Mesothelial cell of epicardium (in vitro differentiated cells): ENCODE measurements around the gene TMEM52. TPM values are rescaled to one million over a fixed set of nuclear protein-coding genes. Genes with fewer than 3 reads are reported as not detected.

Experiments
- DNase-seq, 2 experiments: peaks; one replicate each; pipeline ENCODE4 v3.0.0; 2021; ENCODE audit warnings: low spot score in 2 of 2; ENCODE audit not compliant: unreplicated experiment in 2 of 2
- H3K27ac Mint-ChIP-seq: 2 replicates; pipeline ENCODE4 v1.8.0; 2021; ENCODE audit warnings: mixed read lengths
- H3K27me3 Mint-ChIP-seq: 2 replicates; pipeline ENCODE4 v1.8.0; 2021; ENCODE audit warnings: low read depth, mixed read lengths
- H3K36me3 Mint-ChIP-seq: 2 replicates; pipeline ENCODE4 v1.8.0; 2021; ENCODE audit warnings: mixed read lengths
- H3K4me1 Mint-ChIP-seq: 2 replicates; pipeline ENCODE4 v1.8.0; 2021; ENCODE audit warnings: mixed read lengths
- H3K4me3 Mint-ChIP-seq: 2 replicates; pipeline ENCODE4 v1.8.0; 2021; ENCODE audit warnings: mild to moderate bottlenecking, moderate library complexity, mixed read lengths
- H3K9me3 Mint-ChIP-seq: 2 replicates; pipeline ENCODE4 v1.8.0; 2021; ENCODE audit warnings: mixed read lengths
- total RNA-seq: library from RNA; stranded (reverse); gene quantifications from 3 replicates; pipeline ENCODE4 v1.2.1, GENCODE V29; 2021
- TF ChIP-seq, protein P1 (sequence below): fragments of 200-600 bp; sonication (generic); IDR thresholded peaks from one replicate; pipeline ENCODE4 v1.5.0; 2021; ENCODE audit warnings: antibody characterized with exemption; ENCODE audit not compliant: unreplicated experiment

The TMEM52 gene
- total RNA-seq, 1 donor from 2014 or later: 2.8 TPM

DNA sequence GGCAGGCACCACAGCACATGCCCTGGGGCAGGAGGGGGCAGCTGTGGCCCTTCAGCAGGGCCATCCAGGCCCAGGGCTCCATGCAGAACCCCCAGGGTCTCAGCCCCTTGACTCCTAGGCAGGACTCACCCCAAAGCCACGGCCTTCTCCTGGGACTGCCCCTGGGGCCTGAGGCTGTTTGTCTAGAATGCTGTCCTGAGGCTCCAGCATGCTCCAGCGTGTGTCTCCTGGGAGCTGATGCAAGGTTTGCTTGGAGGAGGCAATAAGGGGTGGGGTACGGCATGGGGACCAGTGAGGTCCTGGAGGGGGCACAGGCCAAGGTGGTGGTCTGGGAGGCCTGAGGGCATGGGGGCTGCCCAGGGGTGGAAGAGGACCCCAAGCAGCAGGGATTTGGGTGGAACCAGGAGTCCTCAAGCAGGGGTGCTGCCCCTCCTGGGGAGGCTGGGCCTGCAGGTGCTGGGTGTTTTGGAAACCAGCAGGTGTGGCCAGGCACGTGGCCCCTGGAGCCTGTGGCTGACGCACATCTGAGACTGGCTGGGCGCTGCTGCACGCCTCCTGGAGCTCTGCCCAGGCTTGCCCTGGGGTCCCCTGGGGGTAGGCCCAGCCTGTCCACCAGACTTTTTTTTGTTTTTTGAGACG is 11.9 kb downstream of the TMEM52 start:
- Mint-ChIP-seq H3K36me3 (no peaks in the 10 kb centered on the region), H3K27ac (no peak overlapping the region), H3K4me3 (peak overlapping the region; percentile 20), H3K9me3 (peaks cover 3% of the 10 kb centered on the region), H3K27me3 (no peaks in the 10 kb centered on the region), H3K4me1 (peaks cover 15% of the 10 kb centered on the region)
- TF ChIP-seq, protein P1, sequence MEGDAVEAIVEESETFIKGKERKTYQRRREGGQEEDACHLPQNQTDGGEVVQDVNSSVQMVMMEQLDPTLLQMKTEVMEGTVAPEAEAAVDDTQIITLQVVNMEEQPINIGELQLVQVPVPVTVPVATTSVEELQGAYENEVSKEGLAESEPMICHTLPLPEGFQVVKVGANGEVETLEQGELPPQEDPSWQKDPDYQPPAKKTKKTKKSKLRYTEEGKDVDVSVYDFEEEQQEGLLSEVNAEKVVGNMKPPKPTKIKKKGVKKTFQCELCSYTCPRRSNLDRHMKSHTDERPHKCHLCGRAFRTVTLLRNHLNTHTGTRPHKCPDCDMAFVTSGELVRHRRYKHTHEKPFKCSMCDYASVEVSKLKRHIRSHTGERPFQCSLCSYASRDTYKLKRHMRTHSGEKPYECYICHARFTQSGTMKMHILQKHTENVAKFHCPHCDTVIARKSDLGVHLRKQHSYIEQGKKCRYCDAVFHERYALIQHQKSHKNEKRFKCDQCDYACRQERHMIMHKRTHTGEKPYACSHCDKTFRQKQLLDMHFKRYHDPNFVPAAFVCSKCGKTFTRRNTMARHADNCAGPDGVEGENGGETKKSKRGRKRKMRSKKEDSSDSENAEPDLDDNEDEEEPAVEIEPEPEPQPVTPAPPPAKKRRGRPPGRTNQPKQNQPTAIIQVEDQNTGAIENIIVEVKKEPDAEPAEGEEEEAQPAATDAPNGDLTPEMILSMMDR: no peak
- DNase-seq: no peak

DNA sequence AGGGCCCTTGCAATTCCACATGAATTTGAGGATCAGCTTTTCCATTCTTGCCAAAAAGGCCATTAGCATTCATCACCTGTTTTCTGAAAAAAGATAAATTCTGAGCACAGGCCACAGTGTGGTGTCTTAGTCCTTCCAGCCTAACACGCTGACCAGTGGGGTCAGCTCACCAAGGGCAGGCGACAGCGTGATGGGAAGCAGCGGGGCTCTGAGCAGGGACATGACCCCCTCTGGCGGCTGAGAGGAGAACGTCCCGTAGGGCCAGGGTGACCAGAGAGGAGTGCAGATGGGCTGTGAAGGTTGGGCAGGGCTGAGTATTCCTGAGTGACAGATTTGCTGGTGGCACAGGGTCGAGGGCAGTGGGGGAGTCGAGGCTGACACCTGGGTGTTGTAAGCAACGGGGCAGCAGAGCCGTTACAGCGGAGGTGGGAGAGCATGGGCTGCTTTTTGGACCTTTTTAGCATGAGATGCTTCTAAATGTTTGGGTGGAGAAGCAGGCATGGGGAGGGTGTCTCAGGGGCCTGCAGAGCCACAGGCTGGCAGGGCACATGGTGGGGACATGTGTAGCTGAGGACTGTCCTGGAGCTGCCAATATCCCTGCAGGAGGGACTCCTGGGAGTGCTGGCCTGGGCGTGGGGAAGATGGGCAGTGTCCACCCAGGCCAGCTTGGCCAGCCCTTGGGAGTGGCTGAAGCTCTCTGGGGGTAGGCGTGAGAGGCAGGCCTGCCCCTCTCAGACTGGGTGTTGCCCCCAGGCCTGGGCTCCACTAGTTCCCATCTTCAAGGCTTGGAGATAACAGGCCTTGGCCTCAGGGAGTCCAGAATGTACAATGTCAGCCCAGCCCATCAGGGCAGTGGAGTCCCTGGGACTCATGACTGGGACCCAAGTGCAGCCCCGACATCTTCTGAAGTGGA is 12.6 kb downstream of the TMEM52 start:
- Mint-ChIP-seq H3K4me3 (peak overlapping the region; percentile 38), H3K27ac (peak overlapping the region; percentile 39), H3K4me1 (peaks cover 15% of the 10 kb centered on the region), H3K9me3 (peaks cover 3% of the 10 kb centered on the region), H3K36me3 (no peaks in the 10 kb centered on the region), H3K27me3 (no peaks in the 10 kb centered on the region)
- TF ChIP-seq, protein P1: peak; percentile 75
- DNase-seq: peak in 1 of 2 experiments; percentile 83

DNA sequence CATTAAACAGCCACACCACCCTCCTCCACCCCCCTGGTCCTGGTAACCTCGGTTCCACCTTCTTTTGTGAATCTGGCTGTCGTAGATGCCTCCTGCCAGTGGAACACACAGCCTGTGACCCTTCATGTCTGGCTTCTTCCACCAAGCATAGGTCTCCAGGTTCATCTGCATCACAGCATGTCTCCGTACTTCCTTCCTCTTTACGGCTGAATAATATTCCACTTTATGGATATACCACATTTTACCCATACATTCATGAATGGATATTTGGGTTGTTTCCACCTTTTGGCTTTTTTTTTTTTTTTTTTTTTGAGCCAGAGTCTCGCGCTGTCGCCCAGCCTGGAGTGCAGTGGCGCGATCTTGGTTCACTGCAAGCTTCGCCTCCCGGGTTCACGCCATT is 15.9 kb downstream of the TMEM52 start:
- DNase-seq: no peak
- Mint-ChIP-seq H3K27me3 (no peaks in the 10 kb centered on the region), H3K36me3 (no peaks in the 10 kb centered on the region), H3K9me3 (peaks cover 3% of the 10 kb centered on the region), H3K4me1 (peaks cover 8% of the 10 kb centered on the region), H3K27ac (no peak overlapping the region), H3K4me3 (no peak overlapping the region)
- TF ChIP-seq, protein P1: no peak

DNA sequence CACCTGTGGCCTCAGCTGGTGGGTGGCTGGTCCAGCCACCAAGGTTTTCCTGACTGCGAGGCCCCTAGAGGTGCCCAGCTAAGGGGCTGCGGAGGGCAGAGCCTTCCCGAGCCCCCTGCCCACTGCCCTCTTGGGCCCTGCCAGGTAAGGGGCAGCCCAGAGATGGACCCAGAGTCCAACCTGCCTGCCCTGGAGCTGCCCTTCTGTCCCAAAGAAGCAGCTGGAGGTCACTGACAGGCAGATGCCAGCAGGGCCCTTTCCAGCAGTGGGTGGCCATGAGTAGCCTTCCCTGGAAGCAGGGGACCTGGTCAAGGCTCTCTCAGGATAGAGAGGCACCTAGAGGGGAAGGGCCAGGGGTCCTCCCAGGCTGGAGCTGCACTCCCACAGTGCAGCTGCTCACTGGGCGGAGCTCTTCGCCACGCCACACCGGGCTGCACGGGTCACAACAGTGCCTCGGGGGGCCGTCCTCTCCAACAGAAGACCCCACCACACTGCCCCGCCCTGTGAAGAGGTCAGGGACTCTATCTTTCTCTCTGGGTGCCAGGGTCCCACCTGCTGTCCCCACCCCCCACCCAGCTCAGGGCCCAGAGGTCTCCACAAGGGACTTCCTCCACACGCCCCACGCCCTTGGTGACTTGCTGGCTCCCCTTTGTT is 17.3 kb downstream of the TMEM52 start:
- Mint-ChIP-seq H3K27ac (no peak overlapping the region), H3K4me3 (no peak overlapping the region), H3K9me3 (peaks cover 3% of the 10 kb centered on the region), H3K4me1 (peaks cover 4% of the 10 kb centered on the region), H3K36me3 (no peaks in the 10 kb centered on the region), H3K27me3 (peaks cover under 1% of the 10 kb centered on the region)
- TF ChIP-seq, protein P1: no peak
- no peak for DNase-seq

DNA sequence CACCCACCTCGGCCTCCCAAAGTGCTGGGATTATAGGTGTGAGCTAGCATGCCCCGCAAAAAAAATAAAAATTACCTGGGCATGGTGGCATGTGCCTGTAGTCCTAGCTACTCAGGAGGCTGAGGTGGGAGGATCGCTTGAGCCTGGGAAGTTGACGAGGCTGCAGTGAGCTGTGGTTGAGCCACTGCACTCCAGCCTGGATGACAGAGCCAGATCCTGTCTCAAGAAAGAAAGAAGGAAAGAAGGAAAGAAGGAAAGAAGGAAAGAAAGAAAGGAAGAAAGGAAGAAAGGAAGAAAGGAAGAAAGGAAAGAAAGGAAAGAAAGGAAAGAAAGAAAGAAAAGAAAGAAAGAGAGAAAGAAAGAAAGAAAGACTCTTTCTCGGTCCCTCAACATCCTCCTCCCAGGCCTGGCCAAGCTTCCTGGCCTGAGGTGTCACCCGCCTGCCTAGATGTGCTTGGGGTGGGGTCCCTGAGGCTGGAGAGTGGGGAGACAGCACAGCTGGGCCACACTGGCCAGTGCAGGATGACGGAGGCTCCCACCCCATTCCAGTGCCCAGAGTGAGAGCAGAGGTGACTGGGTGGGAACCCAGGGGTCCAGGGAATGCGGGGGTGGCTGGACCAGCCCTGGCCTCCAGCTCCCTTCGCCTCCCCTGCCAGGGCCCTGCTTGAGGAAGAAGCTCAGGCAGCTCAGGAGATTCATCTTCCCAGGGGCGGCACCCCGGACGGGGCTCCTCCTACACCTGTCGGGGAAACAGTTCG is 18.0 kb downstream of the TMEM52 start:
- TF ChIP-seq, protein P1: no peak
- Mint-ChIP-seq H3K27ac (no peak overlapping the region), H3K27me3 (peaks cover 3% of the 10 kb centered on the region), H3K4me1 (peaks cover under 1% of the 10 kb centered on the region), H3K36me3 (no peaks in the 10 kb centered on the region), H3K4me3 (no peak overlapping the region), H3K9me3 (peaks cover 3% of the 10 kb centered on the region)
- no peak for DNase-seq
